GM10266 (cell line): ENCODE results near the gene STXBP6.

Experiments used
- DNase-seq: peaks from one replicate; pipeline ENCODE4 v3.0.0; 2012; ENCODE audit errors: extremely low spot score
- CTCF ChIP-seq: IDR thresholded peaks from 2 replicates; pipeline ENCODE4 v1.5.1; 2012; ENCODE audit warnings: mild to moderate bottlenecking, low read depth; ENCODE audit not compliant: control insufficient read depth, insufficient read depth; ENCODE audit errors: missing control alignments

Gene STXBP6

GRCh38 chr14:24976602-24977001 lies 73.3 kb downstream of the STXBP6 start:
- DNase-seq = no peak
- no peak for TF ChIP-seq CTCF

- no peak for DNase-seq
- no peak for TF ChIP-seq CTCF
Measured at GRCh38 chr14:24975393-24975792, 74.6 kb downstream of the STXBP6 start.

- no peak for DNase-seq
- TF ChIP-seq CTCF = no peak
Measured at GRCh38 chr14:24974591-24975374, 75.2 kb downstream of the STXBP6 start.

GRCh38 chr14:24972844-24973243 lies 77.1 kb downstream of the STXBP6 start:
- no peak for TF ChIP-seq CTCF
- DNase-seq = no peak

- DNase-seq = no peak
- TF ChIP-seq CTCF = no peak
Measured at GRCh38 chr14:24971255-24971654, 78.7 kb downstream of the STXBP6 start.

GRCh38 chr14:24966579-24966964 lies 83.4 kb downstream of the STXBP6 start:
- TF ChIP-seq CTCF = no peak
- no peak for DNase-seq

GRCh38 chr14:24965934-24966578 lies 83.9 kb downstream of the STXBP6 start:
- no peak for DNase-seq
- TF ChIP-seq CTCF = no peak
